Mesendoderm (in vitro differentiated cells): Measurements from ENCODE around the gene HCK.

ENCODE experiments used
- DNase-seq: peaks from one replicate; pipeline ENCODE4 v3.0.0; 2013
- H2AK5ac ChIP-seq: 2 replicates; pipeline ENCODE4 v1.6.1; 2013; ENCODE audit warnings: low read length, inconsistent platforms
- H2BK120ac ChIP-seq: 2 replicates; pipeline ENCODE4 v1.6.1; 2013; ENCODE audit warnings: low read depth, mild to moderate bottlenecking, low read length, moderate library complexity, mixed read lengths
- H2BK15ac ChIP-seq: replicated peaks from 2 replicates; pipeline ENCODE4 v1.6.1; 2013; ENCODE audit warnings: low read depth, mild to moderate bottlenecking, moderate library complexity
- H2BK5ac ChIP-seq: 2 replicates; pipeline ENCODE4 v1.6.1; 2013; ENCODE audit warnings: low read length, inconsistent platforms
- H3K18ac ChIP-seq: 2 replicates; pipeline ENCODE4 v1.6.1; 2013; ENCODE audit warnings: mild to moderate bottlenecking, low read length, mixed read lengths
- H3K23ac ChIP-seq: one replicate; pipeline ENCODE4 v1.6.1; 2013; ENCODE audit warnings: low read length
- H3K27ac ChIP-seq: 2 replicates; pipeline ENCODE4 v1.5.1; 2013; ENCODE audit warnings: low read depth, mild to moderate bottlenecking, inconsistent platforms, low read length, moderate library complexity
- H3K27me3 ChIP-seq: 2 replicates; pipeline ENCODE4 v1.6.1; 2013; ENCODE audit warnings: low read length, control low read depth, mild to moderate bottlenecking, inconsistent platforms; ENCODE audit not compliant: insufficient read depth, poor library complexity
- H3K36me3 ChIP-seq: 2 replicates; pipeline ENCODE4 v1.6.1; 2013; ENCODE audit warnings: low read length, inconsistent platforms; ENCODE audit not compliant: control insufficient read depth, insufficient read depth
- H3K4ac ChIP-seq: one replicate; pipeline ENCODE4 v1.6.1; 2013; ENCODE audit warnings: low read depth, mild to moderate bottlenecking, low read length, moderate library complexity
- H3K4me1 ChIP-seq: 2 replicates; pipeline ENCODE4 v1.6.1; 2013; ENCODE audit warnings: low read depth, low read length, inconsistent platforms; ENCODE audit not compliant: control insufficient read depth
- H3K4me2 ChIP-seq: 2 replicates; pipeline ENCODE4 v1.6.1; 2013; ENCODE audit warnings: low read length
- H3K4me3 ChIP-seq: 2 replicates; pipeline ENCODE4 v1.5.1; 2013; ENCODE audit warnings: mild to moderate bottlenecking, low read length
- H3K56ac ChIP-seq: one replicate; pipeline ENCODE4 v1.6.1; 2013; ENCODE audit warnings: low read length
- H3K79me1 ChIP-seq: 2 replicates; pipeline ENCODE4 v1.6.1; 2013; ENCODE audit warnings: low read length, inconsistent platforms
- H3K79me2 ChIP-seq: 2 replicates; pipeline ENCODE4 v1.6.1; 2013; ENCODE audit warnings: mild to moderate bottlenecking, low read length; ENCODE audit not compliant: control insufficient read depth, insufficient read depth
- H3K9ac ChIP-seq: 2 replicates; pipeline ENCODE4 v1.6.1; 2013; ENCODE audit warnings: low read length, inconsistent platforms
- H4K5ac ChIP-seq: one replicate; pipeline ENCODE4 v1.6.1; 2013; ENCODE audit warnings: low read length
- H4K8ac ChIP-seq: one replicate; pipeline ENCODE4 v1.6.1; 2013; ENCODE audit warnings: low read depth, mild to moderate bottlenecking, control low read depth, low read length, moderate library complexity
- WGBS: extraction: QIAGEN DNeasy Blood & Tissue Kit; methylation state at CpG from one replicate; pipeline ENCODE4 v1.1.7; 2013; ENCODE audit warnings: low lambda C conversion rate, missing lambda C conversion rate; ENCODE audit not compliant: insufficient coverage; ENCODE audit errors: extremely low coverage; 5-methylcytosine and 5-hydroxymethylcytosine counted together

The HCK gene

DNA sequence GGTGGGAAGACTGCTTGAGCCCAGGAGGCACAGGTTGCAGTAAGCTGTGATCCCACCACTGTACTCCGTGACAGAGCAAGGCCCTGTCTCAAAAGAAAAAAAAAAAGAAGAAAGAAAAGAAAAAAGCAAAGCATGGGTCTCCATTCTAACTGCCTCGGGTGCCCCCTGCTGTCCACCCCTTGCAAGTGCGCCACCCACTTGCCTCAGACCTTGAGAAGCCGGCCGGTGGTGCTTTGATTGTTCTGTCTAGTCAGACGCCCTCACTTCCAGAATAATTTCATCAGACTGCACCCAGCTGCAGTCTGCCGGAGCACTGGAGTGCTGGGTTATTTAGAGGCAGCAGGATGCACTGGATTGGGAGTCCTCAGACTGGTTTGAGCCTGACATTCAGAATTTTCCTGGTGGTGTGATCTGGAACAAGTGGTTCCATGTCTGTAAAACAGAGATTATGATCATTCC, 39.9 kb downstream of the HCK start:
- no peak overlapping the region for H2BK5ac ChIP-seq
- H4K8ac ChIP-seq, result no peak overlapping the region
- H3K56ac ChIP-seq, result no peak overlapping the region
- no peak overlapping the region for H3K4me3 ChIP-seq
- H2AK5ac ChIP-seq, result no peak overlapping the region
- H3K79me2 ChIP-seq, result no peaks in the 10 kb centered on the region
- no peak overlapping the region for H4K5ac ChIP-seq
- no CpG with 5 or more reads among the region's 7 CpGs for WGBS
- H3K23ac ChIP-seq, result no peak overlapping the region
- H3K27ac ChIP-seq, result no peak overlapping the region
- H3K18ac ChIP-seq, result no peak overlapping the region
- H3K27me3 ChIP-seq, result no peaks in the 10 kb centered on the region
- no peak overlapping the region for H2BK120ac ChIP-seq
- no peak overlapping the region for H3K4me2 ChIP-seq
- H3K4me1 ChIP-seq, result no peaks in the 10 kb centered on the region
- no peak overlapping the region for H2BK15ac ChIP-seq
- DNase-seq, result peak; percentile 82
- no peaks in the 10 kb centered on the region for H3K79me1 ChIP-seq
- no peak overlapping the region for H3K4ac ChIP-seq
- H3K9ac ChIP-seq, result no peak overlapping the region
- H3K36me3 ChIP-seq, result no peaks in the 10 kb centered on the region

DNA sequence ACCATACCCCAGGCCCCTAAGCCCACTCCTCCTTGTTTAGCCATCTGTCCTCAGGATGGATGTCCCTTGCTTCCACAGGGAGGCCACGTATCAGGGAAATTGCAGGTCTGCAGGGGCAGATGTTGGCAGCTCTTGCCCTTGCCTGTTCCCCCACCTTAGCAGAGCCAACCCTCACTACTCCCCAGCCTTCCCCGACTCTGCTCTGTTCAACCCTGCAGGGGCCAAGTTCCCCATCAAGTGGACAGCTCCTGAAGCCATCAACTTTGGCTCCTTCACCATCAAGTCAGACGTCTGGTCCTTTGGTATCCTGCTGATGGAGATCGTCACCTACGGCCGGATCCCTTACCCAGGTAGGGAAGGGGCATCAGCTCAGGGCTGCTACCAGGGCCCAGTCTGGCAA, 46.7 kb downstream of the HCK start:
- Histone ChIP-seq H3K18ac (no peak overlapping the region), H3K79me1 (no peaks in the 10 kb centered on the region), H3K4me1 (no peaks in the 10 kb centered on the region), H3K56ac (no peak overlapping the region), H2BK15ac (no peak overlapping the region), H3K23ac (no peak overlapping the region), H2BK5ac (no peak overlapping the region), H3K9ac (no peak overlapping the region), H2AK5ac (no peak overlapping the region), H3K36me3 (no peaks in the 10 kb centered on the region), H3K27ac (no peak overlapping the region), H4K5ac (no peak overlapping the region), H3K4me3 (no peak overlapping the region), H3K79me2 (no peaks in the 10 kb centered on the region), H3K27me3 (no peaks in the 10 kb centered on the region), H4K8ac (no peak overlapping the region), H3K4me2 (no peak overlapping the region), H3K4ac (no peak overlapping the region), H2BK120ac (no peak overlapping the region)
- WGBS, result no CpG with 5 or more reads among the region's 6 CpGs
- no peak for DNase-seq

GRCh38 chr20:32108814-32109391, 56.9 kb downstream of the HCK start:
- Histone ChIP-seq H3K4me3 (no peak overlapping the region), H3K4me1 (peaks cover 2% of the 10 kb centered on the region), H2BK120ac (no peak overlapping the region), H3K9ac (no peak overlapping the region), H3K79me1 (peaks cover 13% of the 10 kb centered on the region), H3K4ac (no peak overlapping the region), H3K27ac (no peak overlapping the region), H3K27me3 (no peaks in the 10 kb centered on the region), H4K5ac (no peak overlapping the region), H2BK5ac (no peak overlapping the region), H3K79me2 (peaks cover 29% of the 10 kb centered on the region), H2AK5ac (no peak overlapping the region), H3K18ac (no peak overlapping the region), H3K23ac (no peak overlapping the region), H2BK15ac (no peak overlapping the region), H4K8ac (no peak overlapping the region), H3K4me2 (no peak overlapping the region), H3K56ac (no peak overlapping the region), H3K36me3 (no peaks in the 10 kb centered on the region)
- WGBS, result no CpG with 5 or more reads among the region's 5 CpGs
- DNase-seq, result no peak

DNA sequence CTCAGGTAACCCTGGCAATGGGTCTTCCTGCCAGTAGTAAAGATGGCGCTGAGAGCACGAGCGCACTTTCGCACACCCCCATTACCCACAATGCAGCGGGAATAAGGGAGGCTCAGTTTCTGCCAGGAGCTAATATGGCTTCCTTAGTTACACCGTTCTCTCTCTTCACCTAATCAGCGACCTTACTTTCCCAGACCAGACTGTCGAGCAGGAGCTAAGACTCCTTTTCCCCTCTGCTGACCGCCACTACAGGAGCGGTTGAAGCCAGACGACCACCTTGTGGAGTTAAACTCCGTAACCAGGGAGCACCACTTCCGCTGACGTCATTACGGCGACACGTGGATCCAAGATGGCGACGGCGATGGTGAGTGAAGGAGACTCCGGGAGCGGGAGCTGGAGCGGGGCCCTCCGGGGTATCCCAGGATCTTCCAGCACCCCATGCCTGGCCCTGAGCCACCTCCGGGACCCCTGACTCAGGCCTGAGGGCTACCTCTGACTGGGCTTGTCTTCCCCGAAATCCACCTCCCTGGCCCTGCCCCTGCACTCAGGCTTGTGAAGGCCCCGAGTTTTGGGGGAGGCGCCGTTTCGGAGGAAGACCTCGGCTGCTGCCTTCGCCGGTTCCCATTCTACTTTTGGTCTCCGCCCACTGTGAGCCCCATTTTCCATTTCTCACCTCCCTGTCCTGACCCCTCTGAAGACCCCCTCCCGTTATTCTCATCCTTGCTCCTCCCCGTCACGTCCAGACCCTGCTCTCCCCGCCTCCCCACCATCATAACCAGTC, 57.5 kb downstream of the HCK start, which contains the start of gene TM9SF4:
Gene TM9SF4 (plus strand): TSS at position 323 of the 781 bp plus-strand sequence. CDS start 27 bp downstream, at position 350.
- peak within 1 kb of the TSS; percentile 85 for H3K27ac ChIP-seq
- H2BK120ac ChIP-seq, result no peak within 1 kb of the TSS
- H3K4me1 ChIP-seq, result peaks cover 2% of the 10 kb centered on the region
- H3K56ac ChIP-seq, result peak within 1 kb of the TSS; percentile 100
- peaks cover 34% of the 10 kb centered on the region for H3K79me2 ChIP-seq
- DNase-seq, result peak; percentile 98
- H3K4me3 ChIP-seq, result peak within 1 kb of the TSS; percentile 73
- peak within 1 kb of the TSS; percentile 71 for H3K4me2 ChIP-seq
- H3K79me1 ChIP-seq, result peaks cover 17% of the 10 kb centered on the region
- peak within 1 kb of the TSS; percentile 15 for H3K18ac ChIP-seq
- H4K5ac ChIP-seq, result peak within 1 kb of the TSS; percentile 100
- H3K27me3 ChIP-seq, result no peaks in the 10 kb centered on the region
- no peaks in the 10 kb centered on the region for H3K36me3 ChIP-seq
- H3K4ac ChIP-seq, result peak within 1 kb of the TSS; percentile 22
- peak within 1 kb of the TSS; percentile 39 for H4K8ac ChIP-seq
- peak within 1 kb of the TSS; percentile 77 for H3K9ac ChIP-seq
- H2BK5ac ChIP-seq, result peak within 1 kb of the TSS; percentile 99
- H2AK5ac ChIP-seq, result peak within 1 kb of the TSS; percentile 57
- H2BK15ac ChIP-seq, result no peak within 1 kb of the TSS
- WGBS, result no CpG with 5 or more reads among the region's 38 CpGs
- H3K23ac ChIP-seq, result peak within 1 kb of the TSS; percentile 96

- Histone ChIP-seq H3K27ac (no peak overlapping the region), H3K4me1 (peaks cover 2% of the 10 kb centered on the region), H3K79me1 (peaks cover 22% of the 10 kb centered on the region), H4K5ac (no peak overlapping the region), H3K18ac (no peak overlapping the region), H3K27me3 (no peaks in the 10 kb centered on the region), H2BK15ac (no peak overlapping the region), H2BK5ac (peak overlapping the region; percentile 22), H3K9ac (peak overlapping the region; percentile 77), H2BK120ac (no peak overlapping the region), H3K56ac (peak overlapping the region; percentile 100), H3K79me2 (peaks cover 40% of the 10 kb centered on the region), H4K8ac (no peak overlapping the region), H2AK5ac (peak overlapping the region; percentile 57), H3K36me3 (no peaks in the 10 kb centered on the region), H3K4me2 (peak overlapping the region; percentile 32), H3K4ac (peak overlapping the region; percentile 22), H3K23ac (no peak overlapping the region), H3K4me3 (peak overlapping the region; percentile 73)
- DNase-seq, result peak; percentile 49
- WGBS, result no CpG with 5 or more reads among the region's 8 CpGs
Observed at GRCh38 chr20:32110173-32110704, 58.2 kb downstream of the HCK start.
